Natural killer cell treated with Interleukin-12 subunit alpha and Interleukin-12 subunit beta and Interleukin-15 and Interleukin-18, amount 100 ng/mL, for 72 hours (primary cell): ENCODE results near the gene KSR2. TPM values are rescaled to one million over a fixed set of nuclear protein-coding genes. Genes with fewer than 3 reads are reported as not detected.

ENCODE experiments used
- ATAC-seq, 2 donors: fragments of 150-1000 bp; cut with Tn5 transposase in 1 of 2; sonication (Bioruptor Pico), chemical (Tn5 transposase) in 1 of 2; 2 replicates each; pipeline ENCODE4 v1.10.0; 2021
- DNase-seq: peaks from one replicate; pipeline ENCODE4 v3.0.0; 2022; ENCODE audit warnings: low spot score
- H3K27ac Mint-ChIP-seq, 2 donors: 1 replicate in 1 of 2; 2 replicates in 1 of 2; pipeline ENCODE4 v1.8.0; 2022; ENCODE audit warnings: mixed read lengths in 2 of 2, mild to moderate bottlenecking in 1 of 2, moderate library complexity in 1 of 2
- H3K27me3 Mint-ChIP-seq, 2 donors: 1 replicate in 1 of 2; 2 replicates in 1 of 2; pipeline ENCODE4 v1.8.0; 2022; ENCODE audit warnings: mixed read lengths in 2 of 2
- H3K36me3 Mint-ChIP-seq: one replicate; pipeline ENCODE4 v1.8.0; 2022; ENCODE audit warnings: mixed read lengths
- H3K4me1 Mint-ChIP-seq, 2 donors: 1 replicate in 1 of 2; 2 replicates in 1 of 2; pipeline ENCODE4 v1.8.0; 2022; ENCODE audit warnings: low read depth in 2 of 2, mixed read lengths in 2 of 2, mild to moderate bottlenecking in 1 of 2
- H3K4me3 Mint-ChIP-seq: one replicate; pipeline ENCODE4 v1.8.0; 2022; ENCODE audit warnings: mixed read lengths
- H3K9me3 Mint-ChIP-seq: 2 replicates; pipeline ENCODE4 v1.8.0; 2022; ENCODE audit warnings: mixed read lengths
- total RNA-seq, 2 donors: library from RNA; stranded (reverse); gene quantifications; one replicate each; pipeline ENCODE4 v1.2.3, GENCODE V29; 2022

KSR2 gene
- total RNA-seq, 2 donors from 2014 or later: not detected

DNA sequence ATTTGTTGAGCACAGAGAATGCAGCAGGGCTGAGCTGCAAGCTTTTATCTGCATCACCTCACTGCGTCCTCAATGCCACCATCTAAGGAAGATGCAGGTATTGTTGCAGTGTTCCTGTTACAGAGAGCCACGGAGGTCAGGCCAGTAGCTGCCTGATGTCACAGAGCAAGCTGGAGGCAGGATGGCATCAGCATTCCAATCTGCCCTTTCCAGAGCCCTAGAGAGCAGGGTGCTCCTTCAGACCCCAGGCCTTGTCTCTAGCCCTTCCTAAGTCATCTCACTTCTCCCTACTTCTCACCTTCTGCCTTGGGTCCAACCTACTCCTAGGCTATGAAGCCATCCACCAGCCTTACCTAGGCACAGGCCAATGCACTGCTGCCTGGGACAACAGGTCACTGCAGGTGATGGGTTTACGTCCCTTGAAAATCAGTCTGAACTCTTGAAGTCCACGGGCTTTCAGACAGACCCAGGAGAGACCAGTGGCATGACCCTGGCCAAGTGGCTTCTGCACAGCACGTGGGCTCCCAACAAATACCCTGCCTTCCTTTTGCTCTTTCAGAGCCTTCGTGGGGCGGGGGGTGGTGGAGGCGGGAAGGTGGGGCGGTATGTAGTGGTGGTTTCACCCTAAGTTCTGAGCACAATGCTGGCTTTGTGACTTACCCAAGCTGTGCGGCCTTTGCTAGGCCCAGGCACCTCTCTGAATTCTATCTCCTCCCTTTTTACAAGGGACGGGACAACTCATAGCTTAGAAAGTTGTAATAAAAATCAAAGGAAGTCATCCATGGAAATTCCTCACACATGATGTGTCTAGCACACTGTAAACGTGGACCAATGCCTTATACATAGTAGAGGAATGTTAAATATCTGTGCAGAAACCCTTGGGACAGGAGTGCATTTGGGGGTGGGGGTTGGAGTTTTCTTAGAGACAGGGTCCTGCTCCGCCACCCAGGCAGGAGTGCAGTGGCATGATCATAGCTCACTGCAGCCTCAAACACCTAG is 136.0 kb downstream of the KSR2 start:
- ATAC-seq: peak; percentile 15 to 36
- Mint-ChIP-seq H3K9me3 (peaks cover 10% of the 10 kb centered on the region), H3K36me3 (peaks cover 7% of the 10 kb centered on the region), H3K4me3 (no peak overlapping the region), H3K27me3 (peaks cover 15 to 18% of the 10 kb centered on the region in 2 donors), H3K4me1 (peaks cover 8 to 9% of the 10 kb centered on the region in 2 donors), H3K27ac (no peak overlapping the region)
- DNase-seq: no peak

GRCh38 chr12:117830471-117830870 is 138.3 kb downstream of the KSR2 start:
- Mint-ChIP-seq H3K27me3 (peaks cover 5 to 7% of the 10 kb centered on the region in 2 donors), H3K9me3 (peaks cover 10% of the 10 kb centered on the region), H3K36me3 (peaks cover 7% of the 10 kb centered on the region), H3K4me3 (no peak overlapping the region), H3K27ac (no peak overlapping the region), H3K4me1 (no peaks in the 10 kb centered on the region)
- ATAC-seq: no peak
- no peak for DNase-seq

DNA sequence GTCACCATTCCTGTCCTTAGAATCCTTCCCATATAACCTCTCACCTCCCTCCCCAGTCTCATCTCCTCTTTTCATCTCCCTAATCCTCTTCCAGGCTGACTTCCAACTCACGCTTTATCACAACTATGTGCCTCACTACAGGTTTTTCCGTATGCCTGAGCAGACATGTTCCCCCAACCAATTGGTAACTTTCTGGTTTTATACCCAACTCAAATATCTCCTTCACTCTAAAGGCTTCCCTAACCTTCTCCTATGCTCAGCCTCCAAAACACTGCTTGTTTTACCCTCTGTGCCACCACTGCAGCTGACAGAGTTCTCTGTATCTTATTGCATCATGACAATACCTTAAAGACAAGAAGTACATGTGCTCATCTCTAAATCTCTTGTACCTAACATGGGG is 139.7 kb downstream of the KSR2 start:
- H3K36me3 Mint-ChIP-seq: peaks cover 7% of the 10 kb centered on the region
- DNase-seq (no peak), ATAC-seq (no peak)
- H3K27me3 Mint-ChIP-seq: peaks cover 5 to 7% of the 10 kb centered on the region in 2 donors
- no peak overlapping the region for H3K4me3 Mint-ChIP-seq
- H3K9me3 Mint-ChIP-seq: peaks cover 10% of the 10 kb centered on the region
- H3K27ac Mint-ChIP-seq: no peak overlapping the region
- H3K4me1 Mint-ChIP-seq: no peaks in the 10 kb centered on the region

- Mint-ChIP-seq H3K27me3 (peaks cover 12 to 17% of the 10 kb centered on the region in 2 donors), H3K9me3 (peaks cover 13% of the 10 kb centered on the region), H3K4me3 (no peak overlapping the region), H3K4me1 (no peaks in the 10 kb centered on the region), H3K36me3 (peaks cover 7% of the 10 kb centered on the region), H3K27ac (no peak overlapping the region)
- ATAC-seq (no peak), DNase-seq (no peak)
Observed at GRCh38 chr12:117827660-117828059, 141.1 kb downstream of the KSR2 start.

GRCh38 chr12:117825827-117826226 is 143.0 kb downstream of the KSR2 start:
- no peaks in the 10 kb centered on the region for H3K4me1 Mint-ChIP-seq
- H3K9me3 Mint-ChIP-seq: peaks cover 13% of the 10 kb centered on the region
- no peak overlapping the region for H3K4me3 Mint-ChIP-seq

DNA sequence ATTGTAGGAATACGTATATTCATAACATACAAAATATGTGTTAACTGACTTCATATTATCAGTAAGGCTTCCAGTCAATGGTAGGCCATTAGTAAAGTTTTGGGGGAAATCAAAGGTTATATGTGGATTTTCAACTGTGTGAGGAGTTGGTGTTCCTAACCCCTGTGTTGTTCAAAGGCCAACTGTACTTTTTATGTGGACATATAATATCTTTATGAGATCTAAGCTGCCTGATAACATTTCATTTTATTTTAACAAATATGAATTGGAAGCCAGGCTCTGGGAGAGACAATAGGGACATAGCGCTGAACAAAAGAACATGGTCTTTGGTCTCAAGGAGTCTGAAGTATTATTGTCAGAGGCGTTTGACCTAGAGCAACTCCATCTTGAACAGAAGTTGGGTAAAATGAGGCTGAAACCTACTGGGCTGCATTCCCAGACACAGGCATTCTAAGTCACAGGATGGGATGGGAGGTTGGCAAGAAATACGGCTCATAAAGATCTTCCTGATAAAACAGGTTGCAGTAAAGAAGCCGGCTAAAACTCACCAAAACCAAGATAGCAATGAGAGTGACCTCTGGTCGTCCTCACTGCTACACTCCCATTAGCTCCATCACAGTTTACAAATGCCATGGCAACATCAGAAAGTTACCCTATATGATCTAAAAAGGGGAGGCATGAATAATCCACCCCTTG is 147.2 kb downstream of the KSR2 start:
- Mint-ChIP-seq H3K36me3 (no peaks in the 10 kb centered on the region), H3K27ac (no peak overlapping the region), H3K9me3 (peaks cover 3% of the 10 kb centered on the region), H3K4me1 (no peaks in the 10 kb centered on the region), H3K27me3 (peaks cover 8 to 23% of the 10 kb centered on the region in 2 donors), H3K4me3 (no peak overlapping the region)
- DNase-seq (no peak), ATAC-seq (no peak)

More at GRCh38 chr12:117825827-117826226, 143.0 kb downstream of the KSR2 start:
- Mint-ChIP-seq H3K27ac (no peak overlapping the region), H3K36me3 (peaks cover 7% of the 10 kb centered on the region), H3K27me3 (peaks cover 11 to 23% of the 10 kb centered on the region in 2 donors)
- ATAC-seq (peak in 1 of 2 donors; percentile 28), DNase-seq (no peak)

DNA sequence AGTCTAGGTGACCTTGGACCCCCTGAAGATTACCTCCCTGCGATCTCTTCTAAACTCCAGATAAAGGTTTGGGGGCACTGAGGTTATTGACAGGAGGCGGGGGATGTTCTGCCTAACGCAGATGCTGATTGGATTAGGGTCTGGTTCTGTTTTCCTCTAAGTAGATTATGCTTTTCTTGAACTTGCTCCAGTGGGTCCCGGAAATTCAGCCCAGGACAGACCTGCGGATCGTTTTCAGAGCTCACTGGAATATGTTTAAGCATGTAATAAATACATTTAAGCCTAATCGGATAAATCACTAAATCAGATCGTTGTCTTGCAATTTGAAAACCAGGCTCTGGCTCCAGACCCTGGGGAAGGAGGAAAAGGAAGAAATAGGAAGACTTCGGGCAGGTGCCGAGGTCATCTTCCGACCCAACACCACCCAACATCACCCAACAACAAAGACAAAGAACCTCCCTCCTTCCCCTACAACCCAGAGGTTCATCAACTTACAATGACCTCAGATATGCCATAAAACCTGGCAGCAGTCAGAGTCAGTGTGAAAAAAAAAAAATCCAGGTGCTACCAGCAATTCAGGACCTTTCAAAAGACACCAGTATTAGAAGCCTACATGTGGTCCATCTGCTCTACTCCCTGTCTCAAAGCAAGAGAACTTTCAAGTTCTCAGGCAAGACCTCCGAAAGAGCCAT is 148.4 kb downstream of the KSR2 start:
- H3K4me3 Mint-ChIP-seq: no peak overlapping the region
- H3K27ac Mint-ChIP-seq: no peak overlapping the region
- DNase-seq (no peak), ATAC-seq (no peak)
- H3K27me3 Mint-ChIP-seq: peaks cover 10 to 23% of the 10 kb centered on the region in 2 donors
- no peaks in the 10 kb centered on the region for H3K36me3 Mint-ChIP-seq
- H3K9me3 Mint-ChIP-seq: peaks cover 3% of the 10 kb centered on the region
- no peaks in the 10 kb centered on the region for H3K4me1 Mint-ChIP-seq

GRCh38 chr12:117819160-117819559 is 149.6 kb downstream of the KSR2 start:
- ATAC-seq (no peak), DNase-seq (no peak)
- Mint-ChIP-seq H3K36me3 (no peaks in the 10 kb centered on the region), H3K4me3 (no peak overlapping the region), H3K27ac (no peak overlapping the region), H3K27me3 (peaks cover 10 to 24% of the 10 kb centered on the region in 2 donors), H3K4me1 (no peaks in the 10 kb centered on the region), H3K9me3 (peaks cover 3% of the 10 kb centered on the region)

DNA sequence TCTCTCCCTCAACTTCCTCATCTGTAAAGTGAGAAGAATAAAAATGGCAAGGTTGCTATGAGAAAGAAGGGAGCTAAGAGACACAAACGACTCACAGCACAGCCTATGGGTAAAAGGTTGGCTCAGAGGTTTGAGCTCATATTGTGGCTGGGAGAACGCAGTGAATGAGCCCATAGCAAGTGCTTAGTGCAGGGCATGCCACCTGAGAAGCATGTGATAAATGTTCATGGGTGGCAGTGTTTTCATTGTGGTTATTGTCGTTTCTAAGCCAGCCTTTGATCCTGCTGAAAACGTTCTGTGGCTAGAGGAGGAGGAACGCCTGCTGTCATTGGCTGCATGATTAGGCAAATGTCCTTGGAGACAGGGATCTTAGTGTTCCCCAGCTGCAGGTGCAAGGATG is 150.4 kb downstream of the KSR2 start:
- Mint-ChIP-seq H3K4me1 (no peaks in the 10 kb centered on the region), H3K27ac (no peak overlapping the region), H3K27me3 (peaks cover 13 to 28% of the 10 kb centered on the region in 2 donors), H3K4me3 (no peak overlapping the region), H3K9me3 (peaks cover 3% of the 10 kb centered on the region), H3K36me3 (no peaks in the 10 kb centered on the region)
- ATAC-seq (no peak), DNase-seq (no peak)

- no peak overlapping the region for H3K4me3 Mint-ChIP-seq
- H3K36me3 Mint-ChIP-seq: no peaks in the 10 kb centered on the region
- no peaks in the 10 kb centered on the region for H3K4me1 Mint-ChIP-seq
- H3K9me3 Mint-ChIP-seq: no peaks in the 10 kb centered on the region
- peaks cover 15 to 20% of the 10 kb centered on the region in 2 donors for H3K27me3 Mint-ChIP-seq
- no peak for ATAC-seq
- no peak for DNase-seq
- H3K27ac Mint-ChIP-seq: no peak overlapping the region
Observed at GRCh38 chr12:117809509-117809908, 159.3 kb downstream of the KSR2 start.

DNA sequence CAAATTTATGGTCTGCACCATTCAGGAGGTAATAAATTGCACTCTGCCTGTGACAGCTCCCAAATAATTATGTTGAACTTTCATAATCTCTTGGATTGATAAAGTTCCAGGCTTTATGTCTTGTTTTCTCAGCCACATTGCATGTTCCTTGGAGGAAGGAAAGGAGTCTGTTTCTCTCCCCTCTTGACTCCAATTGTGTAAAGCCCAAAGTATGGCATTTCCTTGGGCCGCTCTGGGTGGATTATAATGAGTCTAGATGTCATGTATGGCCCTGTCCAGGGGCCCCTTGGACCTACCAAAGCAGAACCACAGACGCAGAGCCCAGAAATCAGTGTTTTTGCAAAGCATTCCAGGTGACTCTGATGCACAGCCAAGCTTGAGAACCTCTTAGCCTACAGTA is 160.8 kb downstream of the KSR2 start:
- peaks cover 7 to 11% of the 10 kb centered on the region in 2 donors for H3K27me3 Mint-ChIP-seq
- H3K9me3 Mint-ChIP-seq: no peaks in the 10 kb centered on the region

DNA sequence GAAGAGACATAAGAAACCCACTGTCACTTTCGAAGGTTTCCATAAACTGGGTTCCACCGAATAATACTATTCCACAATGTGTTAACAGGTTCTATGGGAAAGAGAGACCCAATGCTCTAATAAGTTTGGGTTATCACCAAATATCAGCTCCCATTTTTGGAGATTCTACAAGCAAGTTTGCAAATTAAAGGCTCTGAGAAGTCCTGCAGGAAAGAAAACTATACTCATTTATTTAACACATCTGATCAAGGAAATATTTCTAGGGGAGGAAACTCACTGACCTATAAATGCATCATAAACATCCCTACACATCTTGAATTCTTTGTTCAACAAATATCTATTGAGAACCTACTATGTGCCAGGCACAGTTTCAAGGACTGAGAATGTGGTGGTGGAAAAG is 161.4 kb downstream of the KSR2 start:
- no peak for ATAC-seq
- H3K27me3 Mint-ChIP-seq: peaks cover 3 to 11% of the 10 kb centered on the region in 2 donors
- no peaks in the 10 kb centered on the region for H3K9me3 Mint-ChIP-seq

More for the DNA sequence above, 160.8 kb downstream of the KSR2 start:
- H3K4me3 Mint-ChIP-seq: no peak overlapping the region
- no peak for DNase-seq
- H3K36me3 Mint-ChIP-seq: no peaks in the 10 kb centered on the region
- no peak for ATAC-seq
- no peaks in the 10 kb centered on the region for H3K4me1 Mint-ChIP-seq
- no peak overlapping the region for H3K27ac Mint-ChIP-seq

DNA sequence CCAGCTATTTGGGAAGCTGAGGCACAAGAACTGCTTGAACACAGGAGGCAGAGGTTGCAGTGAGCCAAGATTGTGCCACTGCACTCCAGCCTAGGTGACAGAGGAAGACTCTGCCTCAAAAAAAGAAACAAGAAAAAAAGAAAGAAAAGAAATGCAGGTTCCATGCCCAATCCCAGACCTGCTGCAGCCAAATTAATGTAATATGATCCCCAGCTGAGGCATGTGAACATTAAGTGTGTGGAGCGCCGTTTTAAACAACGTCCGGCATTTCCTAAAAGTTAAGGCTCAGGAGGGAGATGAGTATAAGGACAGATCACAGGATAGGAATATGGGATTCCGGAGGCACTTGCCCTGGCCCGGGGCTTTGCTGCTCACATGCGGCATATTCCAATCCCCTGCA is 162.9 kb downstream of the KSR2 start:
- peaks cover 7 to 11% of the 10 kb centered on the region in 2 donors for H3K27me3 Mint-ChIP-seq
- no peaks in the 10 kb centered on the region for H3K4me1 Mint-ChIP-seq
- no peak for ATAC-seq
- no peaks in the 10 kb centered on the region for H3K9me3 Mint-ChIP-seq
- H3K4me3 Mint-ChIP-seq: no peak overlapping the region
- H3K36me3 Mint-ChIP-seq: no peaks in the 10 kb centered on the region
- H3K27ac Mint-ChIP-seq: no peak overlapping the region
- DNase-seq: no peak

More for the DNA sequence above, 161.4 kb downstream of the KSR2 start:
- Mint-ChIP-seq H3K27ac (no peak overlapping the region), H3K4me1 (no peaks in the 10 kb centered on the region), H3K4me3 (no peak overlapping the region), H3K36me3 (no peaks in the 10 kb centered on the region)
- DNase-seq: no peak
